Mesodermal cell (in vitro differentiated cells): ENCODE results near the gene RAB3D.
A peak's percentile ranks its signal among the peaks of the same experiment; 100 is the strongest.

Experiments
- H3K27ac ChIP-seq: 2 replicates; pipeline ENCODE4 v1.7.0; 2013; ENCODE audit warnings: mild to moderate bottlenecking, low read depth, low read length, moderate library complexity; ENCODE audit not compliant: severe bottlenecking
- H3K36me3 ChIP-seq: 2 replicates; pipeline ENCODE4 v1.7.1; 2013; ENCODE audit warnings: mild to moderate bottlenecking, low read length, moderate library complexity; ENCODE audit not compliant: control insufficient read depth, insufficient read depth
- H3K4me1 ChIP-seq: one replicate; pipeline ENCODE4 v1.7.1; 2013; ENCODE audit warnings: mild to moderate bottlenecking, low read length; ENCODE audit not compliant: insufficient read depth, control insufficient read depth, poor library complexity, severe bottlenecking
- H3K4me3 ChIP-seq: 2 replicates; pipeline ENCODE4 v1.7.0; 2013; ENCODE audit warnings: low read length, control low read depth, mild to moderate bottlenecking; ENCODE audit not compliant: insufficient read depth, poor library complexity, severe bottlenecking; ENCODE audit errors: extremely low read depth
- H3K9me3 ChIP-seq: 2 replicates; pipeline ENCODE4 v1.7.1; 2013; ENCODE audit warnings: mild to moderate bottlenecking, low read length, moderate library complexity; ENCODE audit not compliant: control insufficient read depth
- WGBS, 2 experiments: methylation state at CpG; one replicate each; pipeline ENCODE4 v1.1.5; 2013; ENCODE audit warnings: missing lambda C conversion rate in 2 of 2; ENCODE audit not compliant: insufficient coverage in 2 of 2; 5-methylcytosine and 5-hydroxymethylcytosine counted together

The RAB3D gene

DNA sequence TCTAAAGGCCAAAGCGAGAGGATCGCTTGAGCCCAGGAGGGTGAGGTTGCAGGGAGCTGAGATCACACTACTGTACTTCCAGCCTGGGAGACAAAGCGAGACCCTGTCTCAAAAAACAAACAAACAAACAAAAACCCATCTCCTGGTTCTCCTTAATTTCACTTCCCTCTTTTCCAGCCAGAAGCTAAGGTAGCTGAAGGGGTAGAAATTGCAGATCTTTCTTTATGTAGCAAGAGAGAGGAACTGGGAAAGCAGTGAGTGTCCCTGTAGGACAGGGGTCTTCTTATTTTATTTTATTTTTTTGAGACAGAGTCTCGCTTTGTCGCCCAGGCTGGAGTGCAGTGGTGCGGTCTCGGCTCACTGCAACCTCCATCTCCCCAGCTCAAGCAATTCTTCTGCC lies 48.0 kb downstream of the RAB3D start:
- Histone ChIP-seq H3K9me3 (no peaks in the 10 kb centered on the region), H3K4me1 (peaks cover 4% of the 10 kb centered on the region), H3K27ac (no peak overlapping the region), H3K36me3 (no peaks in the 10 kb centered on the region), H3K4me3 (no peak overlapping the region)
- WGBS, 2 experiments, result 96 to 97% methylated on average over 5 to 6 of the region's 7 CpGs

DNA sequence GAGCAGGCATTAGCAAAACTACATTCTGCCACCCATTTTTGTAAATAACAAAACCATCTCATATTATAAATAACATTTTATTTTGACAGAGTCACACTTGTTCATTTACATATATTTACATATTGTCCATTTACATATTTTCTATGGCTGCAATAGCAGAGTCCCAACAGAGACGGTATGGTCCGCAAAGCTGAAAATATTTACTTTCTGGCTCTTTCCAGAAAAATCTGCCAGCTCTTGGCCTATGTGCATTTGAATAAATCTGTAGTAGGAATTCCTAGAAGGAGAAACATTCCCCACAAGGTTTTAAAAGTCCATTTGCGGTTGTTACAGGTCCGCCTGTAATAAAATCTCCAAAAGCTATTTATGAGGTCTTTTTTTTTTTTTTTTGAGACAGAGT lies 49.2 kb downstream of the RAB3D start:
- H3K4me1 ChIP-seq, result peaks cover 4% of the 10 kb centered on the region
- 91% methylated on average over 4 of the region's 4 CpGs; no CpG with 5 or more reads in 1 of the 2 experiments for WGBS, 2 experiments

DNA sequence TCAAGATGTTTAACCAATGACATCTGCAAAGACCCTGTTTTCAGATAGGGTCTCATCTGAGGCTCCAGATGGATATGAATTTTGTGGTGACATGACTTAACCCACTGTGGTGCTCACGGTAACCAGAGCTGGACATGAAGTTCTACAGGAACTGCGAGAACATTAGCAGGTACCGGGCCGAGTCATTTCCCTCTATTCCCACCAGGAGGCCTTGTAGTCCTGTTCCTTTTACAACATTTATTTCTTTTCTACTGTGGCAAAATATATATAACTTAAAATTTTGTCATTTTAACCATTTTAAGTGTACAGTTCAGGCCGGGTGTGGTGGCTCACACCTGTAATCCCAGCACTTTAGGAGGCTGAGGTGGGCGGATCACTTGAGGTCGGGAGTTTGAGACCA lies 51.1 kb downstream of the RAB3D start:
- no peak overlapping the region for H3K4me3 ChIP-seq

More for the DNA sequence above, 49.2 kb downstream of the RAB3D start:
- H3K36me3 ChIP-seq, result no peaks in the 10 kb centered on the region
- no peaks in the 10 kb centered on the region for H3K9me3 ChIP-seq
- H3K4me3 ChIP-seq, result no peak overlapping the region
- no peak overlapping the region for H3K27ac ChIP-seq

DNA sequence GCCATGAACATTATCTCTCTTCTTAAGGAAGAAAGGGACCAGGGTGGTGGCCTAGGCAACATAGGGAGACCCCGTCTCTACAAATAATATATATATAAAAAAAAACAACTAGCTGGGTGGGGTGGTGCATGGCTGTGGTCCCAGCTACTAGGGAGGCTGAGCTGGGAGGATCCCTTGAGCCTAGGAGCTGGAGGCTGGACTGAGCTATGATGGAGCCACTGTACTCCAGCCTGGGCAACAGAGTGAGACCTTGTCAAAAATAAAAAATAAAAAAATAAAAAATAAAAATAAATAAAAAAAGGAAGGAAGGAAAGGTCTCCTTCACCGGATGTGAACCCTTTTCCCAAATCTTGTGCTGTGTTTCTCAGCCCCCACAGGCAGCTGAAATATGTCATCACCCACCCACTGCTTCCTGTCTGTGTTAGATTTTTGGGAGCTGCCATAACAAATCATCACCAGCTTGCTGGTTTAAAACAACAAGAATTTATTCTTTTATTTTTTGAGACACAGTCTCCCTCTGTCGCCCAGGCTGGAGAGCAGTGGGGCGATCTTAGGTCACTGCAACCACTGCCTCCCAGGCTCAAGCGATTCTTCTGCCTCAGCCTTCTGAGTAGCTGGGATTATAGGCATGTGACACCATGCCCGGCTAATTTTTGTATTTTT lies 53.0 kb downstream of the RAB3D start:
- H3K27ac ChIP-seq, result no peak overlapping the region
- WGBS, 2 experiments, result 80 to 95% methylated on average over 3 to 4 of the region's 6 CpGs

More for the DNA sequence above, 51.1 kb downstream of the RAB3D start:
- WGBS, 2 experiments, result 74 to 84% methylated on average over 4 to 6 of the region's 7 CpGs
- H3K9me3 ChIP-seq, result no peaks in the 10 kb centered on the region
- H3K36me3 ChIP-seq, result no peaks in the 10 kb centered on the region
- no peak overlapping the region for H3K27ac ChIP-seq
- no peaks in the 10 kb centered on the region for H3K4me1 ChIP-seq

DNA sequence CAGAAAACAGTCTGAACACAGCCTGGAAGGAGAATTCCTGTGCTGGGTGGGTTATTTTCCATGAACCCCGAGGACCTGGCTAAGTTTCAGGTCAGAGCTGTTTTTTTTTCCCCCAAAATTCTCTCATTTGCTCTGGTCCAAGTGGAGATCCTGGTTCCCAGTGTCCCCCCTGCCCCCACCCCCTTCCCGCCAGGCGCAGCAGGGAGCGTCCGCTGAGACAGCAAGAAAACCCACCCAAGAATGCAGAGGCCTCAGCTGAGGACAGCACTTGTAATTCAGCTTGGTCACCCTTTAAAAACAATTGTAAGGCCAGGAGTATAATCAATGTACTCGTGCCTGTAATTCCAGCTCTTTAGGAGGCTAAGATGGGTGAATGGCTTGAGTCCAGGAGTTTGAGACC lies 54.9 kb downstream of the RAB3D start:
- H3K36me3 ChIP-seq, result no peaks in the 10 kb centered on the region
- WGBS, 2 experiments, result 40 to 78% methylated on average over 1 to 3 of the region's 6 CpGs
- H3K4me1 ChIP-seq, result no peaks in the 10 kb centered on the region
- H3K9me3 ChIP-seq, result no peaks in the 10 kb centered on the region
- no peak overlapping the region for H3K4me3 ChIP-seq
- no peak overlapping the region for H3K27ac ChIP-seq

More for the DNA sequence above, 53.0 kb downstream of the RAB3D start:
- no peaks in the 10 kb centered on the region for H3K9me3 ChIP-seq
- H3K4me1 ChIP-seq, result no peaks in the 10 kb centered on the region
- H3K36me3 ChIP-seq, result no peaks in the 10 kb centered on the region
- H3K4me3 ChIP-seq, result no peak overlapping the region

DNA sequence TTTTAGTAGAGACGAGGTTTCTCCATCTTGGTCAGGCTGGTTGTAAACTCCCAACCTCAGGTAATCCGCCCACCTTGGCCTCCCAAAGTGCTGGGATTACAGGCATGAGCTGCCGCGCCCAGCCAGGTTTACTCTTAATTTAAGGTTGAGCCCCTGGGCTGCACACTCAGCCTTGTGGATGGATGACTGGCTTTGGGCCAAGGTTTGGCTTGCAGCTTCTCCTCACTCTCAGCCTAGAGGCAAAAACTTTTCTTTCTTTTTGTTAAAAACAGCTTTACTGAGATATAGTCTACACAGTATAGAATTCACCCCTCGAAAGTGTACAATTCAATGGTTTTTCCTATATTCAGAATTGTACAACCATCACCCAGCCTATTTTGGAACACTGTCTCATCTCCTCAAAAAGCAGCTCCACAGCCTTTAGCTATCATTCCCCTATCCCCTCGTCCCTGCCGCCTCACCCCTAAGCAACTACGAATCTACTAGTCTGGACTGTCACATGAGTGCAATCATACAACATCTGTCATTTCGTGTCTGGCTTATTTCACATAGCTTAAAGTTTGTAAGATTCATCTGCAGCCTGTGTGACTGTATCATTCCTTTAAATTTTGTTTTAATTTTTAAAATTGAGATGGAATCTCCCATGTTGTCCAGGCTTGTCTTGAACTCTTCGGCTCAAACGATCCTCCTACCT lies 58.0 kb downstream of the RAB3D start:
- Histone ChIP-seq H3K9me3 (no peaks in the 10 kb centered on the region), H3K27ac (no peak overlapping the region), H3K4me3 (no peak overlapping the region), H3K4me1 (no peaks in the 10 kb centered on the region), H3K36me3 (no peaks in the 10 kb centered on the region)
- 87 to 91% methylated on average over 8 to 10 of the region's 11 CpGs for WGBS, 2 experiments

DNA sequence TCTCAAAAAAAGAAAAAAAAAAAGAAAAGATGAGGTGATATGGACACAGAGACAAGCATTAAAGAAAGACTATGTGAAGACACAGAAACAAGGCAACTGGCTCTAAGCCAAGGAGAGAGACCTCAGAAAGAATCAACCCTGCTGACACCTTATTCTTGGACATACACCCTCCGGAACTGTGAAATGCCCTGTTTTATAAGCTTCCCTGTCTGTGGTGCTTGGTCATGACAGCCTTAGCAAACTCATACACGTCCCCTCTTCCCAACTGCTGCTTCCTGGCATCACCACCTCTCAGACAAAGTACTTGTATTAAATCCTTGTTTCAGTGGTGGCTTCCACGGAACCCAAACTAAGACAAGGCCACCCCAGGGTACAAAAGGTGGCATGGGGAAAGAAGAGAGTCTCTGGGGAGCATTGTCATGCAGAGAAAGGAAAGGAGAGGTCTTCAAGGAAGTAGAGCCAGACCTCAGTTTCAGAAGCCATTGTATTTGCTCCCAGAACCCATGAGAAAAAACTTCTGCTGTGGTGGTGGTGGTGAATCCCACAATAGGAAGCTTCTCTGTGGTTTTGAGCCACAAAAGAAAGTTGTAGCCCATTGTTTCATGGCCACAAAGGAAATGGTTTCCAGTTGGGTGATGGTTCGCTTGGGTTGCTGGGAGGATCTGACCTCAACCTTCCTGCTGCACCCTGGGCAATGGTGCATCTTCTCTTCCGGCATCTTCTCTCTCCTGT lies 59.8 kb downstream of the RAB3D start:
- no peaks in the 10 kb centered on the region for H3K4me1 ChIP-seq
- peak overlapping the region; percentile 73 for H3K27ac ChIP-seq
- H3K36me3 ChIP-seq, result no peaks in the 10 kb centered on the region
- WGBS, 2 experiments, result 77 to 93% methylated on average over 3 of the region's 5 CpGs
- no peak overlapping the region for H3K4me3 ChIP-seq
- H3K9me3 ChIP-seq, result no peaks in the 10 kb centered on the region

DNA sequence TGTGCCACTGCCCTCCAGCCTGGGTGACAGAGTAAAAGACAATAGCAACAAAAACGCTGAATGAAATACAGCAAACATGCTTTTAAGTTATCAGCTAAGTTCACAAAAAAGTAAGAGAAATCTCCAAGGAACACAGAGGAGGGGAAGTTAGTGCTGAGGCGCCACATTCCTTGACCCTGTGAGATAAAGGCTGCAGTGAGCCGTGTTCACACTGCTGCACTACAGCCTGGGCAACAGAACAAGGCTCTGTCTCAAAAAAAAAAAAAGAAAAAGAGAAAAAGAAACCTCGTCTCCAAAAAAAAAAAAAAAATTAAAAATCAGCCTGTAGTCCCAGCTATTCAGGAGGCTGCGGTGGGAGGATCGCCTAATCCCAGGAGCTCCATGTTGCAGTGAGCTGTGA lies 60.8 kb downstream of the RAB3D start:
- H3K36me3 ChIP-seq, result no peaks in the 10 kb centered on the region
- H3K4me1 ChIP-seq, result no peaks in the 10 kb centered on the region
- H3K27ac ChIP-seq, result no peak overlapping the region
- 92% methylated on average over 2 of the region's 6 CpGs; no CpG with 5 or more reads in 1 of the 2 experiments for WGBS, 2 experiments
- H3K9me3 ChIP-seq, result no peaks in the 10 kb centered on the region
- H3K4me3 ChIP-seq, result no peak overlapping the region

DNA sequence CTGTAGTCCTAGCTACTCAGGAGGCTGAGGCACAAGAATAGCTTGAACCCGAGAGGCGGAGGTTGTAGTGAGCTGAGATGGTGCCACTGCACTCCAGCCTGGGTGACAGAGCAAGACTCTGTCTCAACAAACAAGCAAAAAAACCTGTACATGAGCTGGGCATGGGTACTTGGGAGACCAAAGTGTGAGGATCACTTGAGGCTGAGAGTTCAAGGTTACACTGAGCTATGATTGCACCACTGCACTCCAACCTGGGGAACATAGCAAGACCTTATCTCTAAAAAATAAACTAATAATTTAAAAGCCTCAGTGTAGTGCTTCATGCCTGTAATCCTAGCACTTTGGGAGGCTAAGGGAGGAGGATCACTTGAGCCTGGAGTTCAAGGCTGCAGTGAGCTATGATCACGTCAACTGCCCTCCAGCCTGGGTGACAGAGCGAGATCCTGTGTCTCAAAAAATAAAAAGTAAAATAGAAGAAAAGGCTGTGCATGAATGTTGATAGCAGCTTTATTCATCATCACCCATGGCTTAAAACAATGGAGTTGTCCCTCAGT lies 64.8 kb downstream of the RAB3D start:
- 62 to 100% methylated on average over 2 to 3 of the region's 4 CpGs for WGBS, 2 experiments
- Histone ChIP-seq H3K36me3 (no peaks in the 10 kb centered on the region), H3K27ac (no peak overlapping the region), H3K4me3 (no peak overlapping the region), H3K9me3 (no peaks in the 10 kb centered on the region), H3K4me1 (no peaks in the 10 kb centered on the region)

DNA sequence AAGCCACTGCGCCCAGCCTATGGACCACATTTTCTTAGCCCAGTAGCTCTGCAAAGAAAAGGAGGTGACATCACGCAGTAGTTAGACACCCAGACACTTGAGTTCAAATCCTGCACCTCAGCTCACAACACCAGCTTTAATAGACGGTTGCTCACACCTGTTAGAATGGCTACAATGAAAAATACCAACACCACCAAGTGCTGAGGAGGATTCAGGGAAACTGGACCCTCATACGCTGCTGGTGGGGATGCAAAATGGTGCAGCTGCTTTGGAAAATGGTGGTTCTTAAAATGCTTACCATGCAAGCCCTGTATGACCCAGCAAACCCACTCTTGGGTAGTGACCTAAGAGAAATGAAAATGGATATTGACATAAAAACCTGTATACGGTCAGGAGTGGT lies 65.5 kb downstream of the RAB3D start:
- 40 to 67% methylated on average over 3 of the region's 5 CpGs for WGBS, 2 experiments

More for the DNA sequence above, 65.5 kb downstream of the RAB3D start:
- H3K9me3 ChIP-seq, result no peaks in the 10 kb centered on the region
- H3K27ac ChIP-seq, result no peak overlapping the region
- H3K4me3 ChIP-seq, result no peak overlapping the region
- no peaks in the 10 kb centered on the region for H3K4me1 ChIP-seq
- no peaks in the 10 kb centered on the region for H3K36me3 ChIP-seq
